Esophagus (tissue), 2 donors: ENCODE measurements around the gene SCPEP1. TPM values are rescaled to one million over a fixed set of nuclear protein-coding genes. Genes with fewer than 3 reads are reported as not detected.
A peak's percentile ranks its signal among the peaks of the same experiment; 100 is the strongest.
"Not testable (repeated sequence)": the region's sequence is repeated elsewhere in the genome, so short reads cannot be mapped to it uniquely, and the experiment has no call there.

ENCODE experiments used
- H3K27ac ChIP-seq, 2 donors: one replicate each; pipeline ENCODE4 v1.5.1; 2013; ENCODE audit warnings: low read depth in 2 of 2, mild to moderate bottlenecking in 2 of 2, inconsistent platforms in 1 of 2, low read length in 1 of 2, moderate library complexity in 1 of 2
- H3K27me3 ChIP-seq, 2 donors: one replicate each; pipeline ENCODE4 v1.6.1; 2013; ENCODE audit warnings: low read length in 2 of 2, control low read depth in 1 of 2, mild to moderate bottlenecking in 1 of 2; ENCODE audit not compliant: insufficient read depth in 2 of 2, control insufficient read depth in 1 of 2
- H3K36me3 ChIP-seq, 2 donors: one replicate each; pipeline ENCODE4 v1.6.1; 2013; ENCODE audit warnings: low read length in 1 of 2; ENCODE audit not compliant: control insufficient read depth in 2 of 2, insufficient read depth in 2 of 2
- H3K4me1 ChIP-seq, 2 donors: one replicate each; pipeline ENCODE4 v1.6.1; 2013; ENCODE audit warnings: low read length in 1 of 2; ENCODE audit not compliant: control insufficient read depth in 2 of 2, insufficient read depth in 2 of 2
- H3K4me3 ChIP-seq, 2 donors: one replicate each; pipeline ENCODE4 v1.5.1; 2013; ENCODE audit warnings: low read length in 2 of 2, mild to moderate bottlenecking in 2 of 2, low read depth in 1 of 2, moderate library complexity in 1 of 2
- H3K9me3 ChIP-seq, 2 donors: one replicate each; pipeline ENCODE4 v1.6.1; 2013; ENCODE audit warnings: mild to moderate bottlenecking in 2 of 2, low read depth in 1 of 2, low read length in 1 of 2, moderate library complexity in 1 of 2; ENCODE audit not compliant: control insufficient read depth in 2 of 2, insufficient read depth in 1 of 2
- WGBS, 2 donors: extraction: QIAGEN DNeasy Blood & Tissue Kit; methylation state at CpG; one replicate each; pipeline ENCODE4 v1.1.7; 2013; 5-methylcytosine and 5-hydroxymethylcytosine counted together
- polyA plus RNA-seq, 2 donors: library from polyadenylated mRNA; stranded (reverse); fragments of 200-250 nt; gene quantifications; one replicate each; pipeline ENCODE4 v1.2.3, GENCODE V29; 2013
- donor health status: healthy with polysubstance abuse.
- donor health status: Bipolar disorder and iron deficiency.

The SCPEP1 gene
- polyA plus RNA-seq, 2 donors: 51.1 to 98.3 TPM

- Histone ChIP-seq H3K36me3 (peaks cover 0 to 4% of the 10 kb centered on the region in 2 donors), H3K9me3 (no peaks in the 10 kb centered on the region), H3K27ac (peak overlapping the region in 1 of 2 donors; percentile 14), H3K27me3 (no peaks in the 10 kb centered on the region), H3K4me3 (peak overlapping the region in 1 of 2 donors; percentile 66), H3K4me1 (peaks cover 0 to 6% of the 10 kb centered on the region in 2 donors)
- WGBS, 2 donors: 47 to 48% methylated on average over 11 of the region's 11 CpGs
These were observed 856 bp upstream of the SCPEP1 start for GRCh38 chr17:56976941-56977608.

GRCh38 chr17:56978441-56979090 is 635 bp downstream of the SCPEP1 start:
- peak overlapping the region; percentile 61 to 75 for H3K27ac ChIP-seq

GRCh38 chr17:56979091-56979480 is 1.2 kb downstream of the SCPEP1 start:
- 47 to 57% methylated on average over 3 of the region's 3 CpGs for WGBS, 2 donors
- Histone ChIP-seq H3K9me3 (no peaks in the 10 kb centered on the region), H3K27me3 (no peaks in the 10 kb centered on the region), H3K27ac (peak overlapping the region; percentile 44), H3K36me3 (peaks cover 2 to 8% of the 10 kb centered on the region in 2 donors), H3K4me3 (peak overlapping the region in 1 of 2 donors; percentile 66), H3K4me1 (peaks cover 0 to 8% of the 10 kb centered on the region in 2 donors)

More at GRCh38 chr17:56978441-56979090, 635 bp downstream of the SCPEP1 start:
- Histone ChIP-seq H3K27me3 (no peaks in the 10 kb centered on the region), H3K36me3 (peaks cover 0 to 8% of the 10 kb centered on the region in 2 donors), H3K4me1 (peaks cover 0 to 8% of the 10 kb centered on the region in 2 donors), H3K9me3 (no peaks in the 10 kb centered on the region), H3K4me3 (peak overlapping the region in 1 of 2 donors; percentile 66)
- 16 to 19% methylated on average over 11 of the region's 11 CpGs for WGBS, 2 donors

GRCh38 chr17:56980526-56980925 is 2.6 kb downstream of the SCPEP1 start:
- not testable (repeated sequence) for H3K27ac ChIP-seq, H3K4me3 ChIP-seq, H3K27me3 ChIP-seq, H3K4me1 ChIP-seq, H3K9me3 ChIP-seq, H3K36me3 ChIP-seq
- 65 to 78% methylated on average over 12 of the region's 12 CpGs for WGBS, 2 donors

- Histone ChIP-seq H3K36me3 (peaks cover 8 to 14% of the 10 kb centered on the region in 2 donors), H3K27ac (peak overlapping the region; percentile 80 to 88), H3K4me3 (no peak overlapping the region), H3K9me3 (no peaks in the 10 kb centered on the region), H3K4me1 (peaks cover 0 to 8% of the 10 kb centered on the region in 2 donors), H3K27me3 (no peaks in the 10 kb centered on the region)
- 53 to 73% methylated on average over 8 of the region's 8 CpGs for WGBS, 2 donors
These were observed 4.4 kb downstream of the SCPEP1 start for GRCh38 chr17:56982312-56982711.

GRCh38 chr17:56983366-56983765 is 5.4 kb downstream of the SCPEP1 start:
- WGBS, 2 donors: 72 to 75% methylated on average over 3 of the region's 3 CpGs
- peaks cover 12 to 17% of the 10 kb centered on the region in 2 donors for H3K36me3 ChIP-seq
- no peaks in the 10 kb centered on the region for H3K9me3 ChIP-seq
- peaks cover 0 to 8% of the 10 kb centered on the region in 2 donors for H3K4me1 ChIP-seq
- peak overlapping the region in 1 of 2 donors; percentile 50 for H3K27ac ChIP-seq
- H3K27me3 ChIP-seq: no peaks in the 10 kb centered on the region
- H3K4me3 ChIP-seq: no peak overlapping the region

GRCh38 chr17:56985371-56986162 is 7.6 kb downstream of the SCPEP1 start:
- no peak overlapping the region for H3K27ac ChIP-seq
- no peaks in the 10 kb centered on the region for H3K27me3 ChIP-seq
- no peaks in the 10 kb centered on the region for H3K9me3 ChIP-seq
- peaks cover 12 to 17% of the 10 kb centered on the region in 2 donors for H3K36me3 ChIP-seq
- WGBS, 2 donors: 91% methylated on average over 14 of the region's 14 CpGs
- peaks cover 0 to 8% of the 10 kb centered on the region in 2 donors for H3K4me1 ChIP-seq
- no peak overlapping the region for H3K4me3 ChIP-seq

- WGBS, 2 donors: 82 to 84% methylated on average over 11 of the region's 11 CpGs
- no peaks in the 10 kb centered on the region for H3K4me1 ChIP-seq
- no peak overlapping the region for H3K4me3 ChIP-seq
- no peaks in the 10 kb centered on the region for H3K9me3 ChIP-seq
- no peaks in the 10 kb centered on the region for H3K27me3 ChIP-seq
- H3K27ac ChIP-seq: no peak overlapping the region
- peaks cover 8 to 22% of the 10 kb centered on the region in 2 donors for H3K36me3 ChIP-seq
These were observed 9.4 kb downstream of the SCPEP1 start for GRCh38 chr17:56987283-56987834.

- no peaks in the 10 kb centered on the region for H3K4me1 ChIP-seq
- WGBS, 2 donors: 90 to 95% methylated on average over 4 of the region's 4 CpGs
- peaks cover 4 to 21% of the 10 kb centered on the region in 2 donors for H3K36me3 ChIP-seq
These were observed 11.1 kb downstream of the SCPEP1 start for GRCh38 chr17:56988901-56989572.

More at GRCh38 chr17:56988901-56989572, 11.1 kb downstream of the SCPEP1 start:
- no peak overlapping the region for H3K27ac ChIP-seq
- no peaks in the 10 kb centered on the region for H3K9me3 ChIP-seq
- H3K27me3 ChIP-seq: no peaks in the 10 kb centered on the region
- H3K4me3 ChIP-seq: no peak overlapping the region
